GM21825 (cell line): ENCODE measurements around the gene SH2B3.
A peak's percentile ranks its signal among the peaks of the same experiment; 100 is the strongest.
"Not testable (repeated sequence)": the region's sequence is repeated elsewhere in the genome, so short reads cannot be mapped to it uniquely, and the experiment has no call there.

Experiments
- ATAC-seq: cut with Tn5 transposase; IDR thresholded peaks from one replicate; pipeline ENCODE4 v1.9.1; 2021; ENCODE audit warnings: mild to moderate bottlenecking, moderate library complexity; ENCODE audit not compliant: unreplicated experiment

SH2B3 gene

DNA sequence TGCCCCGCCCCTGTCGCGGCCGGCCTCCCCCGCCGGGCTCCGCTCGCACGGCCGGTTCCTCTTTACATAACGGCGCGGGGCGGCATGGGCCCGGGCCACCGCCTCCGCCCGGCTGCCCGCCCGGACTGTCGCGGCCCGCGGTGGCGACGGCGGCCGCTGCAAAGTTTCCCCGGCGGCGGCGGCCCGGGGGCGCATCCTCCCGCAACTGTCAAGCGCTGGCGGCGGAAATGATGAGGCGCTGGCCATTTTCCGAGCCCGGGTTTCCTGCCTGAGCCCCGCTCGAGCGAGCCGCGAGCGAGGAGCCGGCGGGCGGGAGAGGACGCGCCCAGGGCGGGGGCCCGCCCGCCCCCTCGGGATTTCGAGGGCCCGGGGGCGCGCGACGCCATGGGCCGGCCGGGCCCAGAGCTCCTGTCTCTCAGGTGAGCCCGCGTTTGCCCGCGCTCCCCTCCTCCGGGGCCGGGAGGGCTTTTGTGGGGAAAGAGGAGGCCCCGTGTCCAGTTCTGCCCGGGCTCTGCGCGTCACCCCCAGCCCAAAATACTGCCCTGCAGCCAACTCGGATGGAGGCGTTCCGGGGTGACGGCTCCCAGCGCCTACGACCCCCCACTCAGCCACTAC is at the start of gene SH2B3:
Gene SH2B3, plus strand, starts transcription at position 65 of the 615 bp plus-strand sequence. CDS start 12,223 bp downstream, outside the sequence.
- peak; percentile 0 for ATAC-seq

DNA sequence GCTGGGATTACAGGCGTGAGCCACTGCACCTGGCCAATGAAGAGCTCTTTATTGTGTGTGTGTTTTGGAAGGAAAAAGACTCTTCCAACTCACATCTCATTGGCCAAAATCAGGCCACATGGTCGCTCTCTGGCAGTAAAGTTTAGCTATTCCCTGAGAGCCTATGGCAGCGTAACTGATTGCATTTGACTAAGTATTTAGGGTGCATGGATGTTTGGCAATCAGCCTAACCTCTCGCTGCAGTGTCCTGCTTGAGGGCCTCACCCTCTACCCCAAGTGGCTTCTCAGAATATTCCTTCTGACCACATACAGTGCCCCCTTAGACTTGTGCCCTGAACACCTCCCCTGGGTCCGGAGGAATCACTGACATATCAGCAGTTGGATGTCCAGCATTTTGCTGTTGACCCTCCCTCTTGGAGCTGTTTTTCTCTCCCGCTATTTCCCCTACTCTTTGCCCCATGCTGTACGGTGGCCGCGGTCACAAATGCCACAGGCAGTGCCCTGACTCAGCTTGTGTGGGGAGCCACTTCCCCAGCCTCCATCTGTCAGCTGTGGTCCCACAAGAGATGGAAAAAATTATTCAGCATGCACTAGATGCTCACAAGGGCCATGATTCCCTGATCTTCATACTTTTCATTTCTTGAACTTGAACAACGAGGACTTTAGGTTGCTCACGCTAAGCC is 46.4 kb upstream of the SH2B3 start:
- ATAC-seq: no peak

DNA sequence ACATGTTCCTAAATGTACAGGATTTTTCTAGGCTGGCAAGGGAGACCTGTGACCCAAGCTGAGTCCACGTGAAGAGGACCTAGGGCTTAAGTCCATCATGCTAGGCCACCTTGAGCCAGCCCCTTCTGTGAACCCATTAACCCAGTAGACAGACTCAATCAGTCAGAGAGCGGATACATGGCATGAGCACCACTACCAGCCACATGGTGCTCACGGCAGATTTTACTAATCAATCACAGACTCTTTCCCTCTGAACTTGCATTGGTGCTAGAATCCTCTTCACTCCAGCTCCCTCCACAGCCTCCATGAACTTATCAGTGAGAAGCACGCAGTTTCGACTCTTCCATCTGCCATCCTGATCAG is 45.8 kb upstream of the SH2B3 start:
- no peak for ATAC-seq

DNA sequence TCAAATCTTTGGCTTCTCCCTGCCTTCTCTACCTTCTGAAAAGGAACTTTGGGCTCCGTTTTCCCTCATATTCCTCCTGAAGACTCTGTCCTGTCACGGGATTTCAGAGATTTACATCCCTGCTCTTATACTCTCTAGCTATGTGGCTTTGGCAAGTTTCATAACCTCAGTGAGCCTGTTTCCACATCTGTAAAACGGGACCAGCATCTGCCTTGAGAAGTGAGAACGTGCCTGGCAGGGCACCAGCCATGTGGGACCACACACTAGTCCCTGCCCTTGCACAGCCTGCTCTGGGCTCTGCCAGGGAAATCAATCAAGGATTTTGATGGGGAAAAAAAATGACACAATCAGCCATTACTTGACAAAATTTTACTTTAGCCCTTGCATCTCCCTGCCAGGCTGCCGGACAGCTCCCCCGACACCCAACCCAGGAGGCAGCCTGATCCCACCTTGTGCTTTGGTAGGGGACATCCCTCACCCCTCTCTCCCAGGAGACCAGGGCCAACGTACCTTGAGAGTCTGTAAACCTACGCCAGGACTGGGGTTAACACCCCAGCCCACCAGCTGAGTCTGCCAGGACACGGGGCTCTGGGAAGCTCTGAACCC is 45.3 kb upstream of the SH2B3 start:
- no peak for ATAC-seq

DNA sequence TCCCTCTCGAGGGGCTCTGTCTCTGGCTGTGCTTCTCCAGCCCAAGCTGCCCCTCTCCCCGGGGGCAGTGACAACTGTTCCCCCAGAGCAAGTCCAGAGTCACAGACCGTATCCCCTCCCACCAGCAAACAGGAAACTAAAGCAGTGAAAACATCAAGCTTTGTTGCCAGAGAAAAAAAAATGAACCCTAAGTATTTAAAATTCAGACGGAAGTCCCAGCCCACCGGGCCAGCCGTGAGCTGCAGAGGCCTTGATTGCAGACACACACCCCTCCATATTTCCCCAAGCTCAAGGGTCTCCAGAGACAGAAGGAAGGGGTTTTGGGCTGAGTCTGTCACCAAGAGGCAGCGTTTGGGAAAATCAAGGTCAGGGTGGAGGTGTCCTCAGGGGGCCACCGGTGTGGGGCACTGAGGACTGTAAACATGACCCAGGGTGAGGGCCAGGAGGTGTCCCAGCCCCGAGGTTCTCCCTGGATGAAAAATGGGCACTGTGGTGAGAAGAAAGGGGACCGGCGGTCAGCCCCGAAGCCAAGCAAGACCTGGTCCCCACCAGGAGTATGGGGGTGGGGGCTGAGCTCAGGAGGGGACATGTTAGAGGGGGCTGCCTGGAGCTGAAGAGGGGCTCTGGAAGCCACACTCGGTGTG is 44.5 kb upstream of the SH2B3 start:
- no peak for ATAC-seq

DNA sequence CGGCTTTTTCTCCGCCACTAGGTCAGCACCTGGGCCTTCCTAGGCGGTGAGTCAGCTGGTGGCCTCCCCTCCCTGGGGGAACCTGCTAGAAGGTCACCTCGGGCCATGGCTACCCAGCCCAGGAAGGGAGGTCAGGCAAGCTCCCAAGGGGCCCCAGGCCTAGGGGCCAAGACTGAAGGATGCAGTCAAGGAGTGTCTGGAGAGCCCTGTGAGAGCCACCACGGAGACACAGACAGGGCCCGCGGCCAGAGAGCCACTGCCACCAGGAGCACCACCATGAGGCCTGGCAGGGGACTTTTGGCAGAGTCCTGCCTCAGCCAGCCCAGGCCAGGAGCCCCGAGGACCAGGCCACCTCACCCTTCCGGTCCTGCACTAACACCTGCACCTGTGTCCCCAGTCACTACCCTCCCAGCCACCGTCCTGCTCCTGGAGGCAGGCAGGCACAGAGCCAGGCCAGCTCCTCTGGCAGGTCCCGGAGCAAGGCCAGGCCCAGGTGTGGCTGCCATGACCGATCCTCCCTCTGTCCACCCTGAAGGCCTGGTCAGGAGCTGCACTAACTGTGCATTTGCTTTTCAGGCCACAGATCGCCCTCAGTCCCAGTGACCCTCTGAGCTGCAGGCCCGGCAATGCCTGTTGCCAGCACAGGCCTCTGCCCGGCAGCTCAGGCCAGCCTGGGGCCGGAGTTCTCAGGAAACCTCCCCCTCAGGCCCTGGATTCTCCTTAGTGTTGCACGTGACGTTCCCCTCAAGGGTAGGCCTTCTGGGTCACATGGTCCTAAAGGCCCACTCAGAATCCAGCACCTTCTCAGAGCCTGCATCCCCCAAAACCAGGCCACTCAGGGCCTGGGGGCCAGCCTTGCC is 43.8 kb upstream of the SH2B3 start:
- ATAC-seq: no peak

DNA sequence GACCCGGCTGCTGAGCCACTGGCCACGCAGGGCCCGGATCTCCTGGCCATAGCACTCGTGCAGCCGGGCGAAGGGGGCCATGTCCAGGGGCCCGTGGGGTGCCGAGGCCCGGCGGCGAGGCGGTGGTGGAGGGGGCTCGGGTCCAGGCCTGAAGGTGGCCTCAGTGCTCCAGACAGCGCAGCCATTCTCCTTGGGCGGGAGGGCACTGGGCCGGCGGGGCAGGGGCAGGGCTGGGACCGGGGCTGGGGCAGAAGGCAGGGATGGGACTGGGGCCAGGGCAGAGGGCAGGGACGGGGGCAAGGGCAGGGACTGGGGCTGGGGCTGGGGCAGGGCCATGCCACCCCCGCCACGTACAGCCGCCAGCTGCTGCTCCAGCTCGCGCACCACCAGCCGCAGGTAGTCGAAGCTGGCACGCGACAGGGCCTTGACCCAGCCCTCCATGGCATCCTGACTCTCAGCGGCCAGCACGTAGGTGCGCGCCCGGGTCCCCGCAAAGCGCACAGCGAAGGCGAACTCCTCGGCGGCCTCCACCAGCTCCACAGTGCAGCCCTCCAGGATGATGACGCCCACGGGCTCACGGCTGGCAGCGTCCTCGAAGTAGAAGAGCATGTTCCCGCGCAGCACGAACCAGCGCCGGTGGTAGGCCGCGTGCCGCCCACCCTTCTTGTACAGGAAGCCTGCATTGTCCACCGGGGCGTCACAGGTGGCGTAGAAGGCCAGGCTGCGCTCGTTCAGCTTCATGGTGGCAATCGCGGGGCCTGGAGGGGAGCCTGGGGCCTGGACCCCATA is 42.8 kb upstream of the SH2B3 start:
- ATAC-seq: no peak

DNA sequence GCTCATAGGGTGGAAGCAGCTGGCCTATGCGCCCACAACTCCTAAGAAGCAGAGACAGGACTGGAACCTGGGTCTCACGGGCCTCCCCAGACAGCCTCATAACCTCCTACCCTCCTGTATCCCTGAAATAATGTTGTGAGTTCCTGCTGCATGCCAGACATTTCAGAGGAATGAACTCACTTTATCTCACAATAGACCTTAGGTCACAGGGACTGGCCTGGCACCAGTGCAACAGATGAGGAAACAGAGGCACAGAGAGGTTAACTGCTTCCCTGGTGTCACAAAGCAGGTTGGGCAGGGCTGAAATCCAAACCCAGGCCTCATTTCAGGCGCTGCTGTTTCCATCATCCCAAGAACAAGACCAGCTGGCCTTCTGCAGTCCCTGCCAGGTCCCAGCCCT is 42.1 kb upstream of the SH2B3 start:
- no peak for ATAC-seq

DNA sequence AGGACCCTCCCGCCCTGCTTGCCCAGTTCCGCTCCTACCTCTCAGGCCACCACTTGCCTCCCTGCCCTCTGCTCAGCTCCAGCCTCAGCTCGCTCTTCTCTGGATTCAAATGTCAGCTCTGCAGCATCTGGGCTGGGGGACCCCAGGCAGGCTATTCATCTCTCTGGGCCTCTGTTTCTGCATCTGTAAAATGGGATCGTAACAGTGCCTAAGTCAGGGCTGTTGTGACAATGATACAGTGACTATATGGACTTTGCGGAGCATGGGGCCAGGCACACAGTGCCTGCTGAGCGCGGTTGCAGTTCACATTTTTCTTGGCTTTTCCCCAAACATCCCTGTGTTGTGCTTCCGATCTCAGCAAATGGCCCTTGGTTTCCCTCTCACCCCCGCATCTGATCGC is 39.6 kb upstream of the SH2B3 start:
- no peak for ATAC-seq

DNA sequence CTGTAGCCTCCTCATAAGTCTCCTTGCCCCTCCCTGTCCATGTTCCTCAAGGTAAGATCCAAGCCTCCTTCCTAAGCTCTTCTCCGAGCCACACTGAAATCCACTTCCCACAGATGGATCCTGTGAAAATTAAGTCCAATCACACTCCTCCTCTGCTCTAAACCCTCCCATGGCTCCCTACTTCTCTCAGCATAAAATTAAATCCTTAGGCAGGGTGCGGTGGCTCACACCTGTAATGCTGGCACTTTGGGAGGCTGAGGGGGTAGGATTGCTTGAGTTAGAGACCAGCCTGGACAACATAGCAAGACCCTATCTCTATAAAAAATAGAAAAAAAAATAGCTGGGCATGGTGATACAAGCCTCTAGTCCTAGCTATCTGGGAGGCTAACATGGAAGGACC is 39.1 kb upstream of the SH2B3 start:
- ATAC-seq: no peak

DNA sequence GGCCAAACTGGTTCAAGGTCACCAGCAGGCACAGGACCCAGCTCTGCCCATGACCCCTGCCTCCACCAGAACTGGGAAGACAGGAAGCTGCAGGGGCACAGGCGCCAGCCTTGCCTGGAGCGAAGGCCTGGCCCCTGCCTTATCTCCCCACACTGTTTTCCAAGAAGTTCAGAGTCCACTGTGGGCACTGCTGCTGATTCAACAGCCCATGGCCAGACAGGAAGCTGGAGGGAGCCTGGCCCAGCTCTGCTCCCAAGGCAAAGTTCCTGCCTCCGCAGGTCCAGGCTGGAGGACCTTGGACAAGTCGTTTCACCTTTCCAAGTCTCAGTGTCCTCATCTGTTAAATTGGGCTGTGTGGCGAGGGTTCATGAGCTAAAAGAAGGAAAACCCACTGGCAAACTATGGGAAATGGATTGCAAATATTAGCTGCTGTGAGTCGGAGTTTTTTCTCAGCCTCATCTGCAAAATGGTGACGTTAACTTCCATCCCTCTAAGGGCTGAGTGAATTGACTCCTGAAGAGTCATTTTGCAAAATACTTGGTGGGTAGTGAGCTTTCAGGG is 38.0 kb upstream of the SH2B3 start:
- ATAC-seq: no peak

DNA sequence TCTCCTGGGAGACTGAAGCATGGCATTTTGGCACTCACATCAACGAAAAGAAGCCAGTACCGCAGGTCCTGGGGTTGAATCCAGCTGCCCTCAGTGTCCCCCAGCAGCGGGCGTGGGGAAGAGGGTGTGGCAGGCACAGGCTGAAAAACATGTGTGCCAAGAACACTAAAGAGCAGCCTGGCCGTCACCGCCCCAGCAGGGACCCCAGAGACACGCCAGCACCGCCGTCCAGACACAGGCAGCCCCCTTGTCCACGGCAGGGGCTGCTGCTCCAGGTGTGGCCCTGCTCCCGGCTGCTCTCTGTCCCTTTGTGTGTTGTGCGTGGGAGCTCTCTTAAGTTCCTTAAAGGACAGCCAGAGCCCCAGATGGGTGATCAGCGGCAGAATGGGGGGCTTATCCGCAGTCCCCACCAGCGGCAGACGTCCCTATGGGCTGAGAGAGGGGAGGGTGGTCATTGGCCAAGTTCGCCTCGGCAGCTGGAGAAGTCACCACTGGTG is 37.4 kb upstream of the SH2B3 start:
- peak; percentile 13 for ATAC-seq

DNA sequence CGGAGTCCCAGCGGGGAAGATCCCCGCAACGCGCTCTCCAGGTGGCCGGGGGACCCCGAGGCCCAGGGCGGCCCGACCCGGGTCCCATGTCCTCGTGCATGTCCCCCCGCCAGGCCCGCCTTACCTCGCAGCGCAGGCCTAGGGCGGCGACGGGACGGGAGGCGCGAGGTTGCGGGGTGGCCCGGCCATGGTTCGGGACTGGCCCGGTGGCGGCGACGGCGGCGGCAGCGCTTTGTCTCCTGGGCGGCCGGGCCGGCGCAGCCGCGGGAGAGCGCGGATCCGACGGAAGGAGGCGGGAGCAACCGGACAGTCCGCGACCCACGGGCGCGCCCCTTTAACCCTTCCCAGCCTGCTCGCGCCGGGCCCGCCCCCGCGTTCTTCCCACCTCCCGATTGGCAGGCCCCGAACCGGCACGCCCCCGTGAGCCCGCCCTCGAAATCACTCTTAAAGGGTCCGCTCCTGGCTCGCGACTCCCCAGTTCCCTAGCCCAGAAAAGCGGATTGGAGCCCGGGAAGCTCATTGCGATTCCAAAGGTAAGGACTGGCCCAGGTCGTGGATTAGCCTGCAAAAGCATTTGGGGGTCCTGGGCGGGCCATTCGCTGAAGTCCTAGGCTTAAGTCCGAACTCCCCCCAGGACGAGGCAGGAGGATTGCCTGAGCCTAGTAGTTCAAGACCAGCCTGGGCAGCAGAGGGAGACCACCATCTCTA is 36.8 kb upstream of the SH2B3 start, which contains the start of gene PHETA1:
Gene PHETA1, minus strand, starts transcription at position 308 of the 708 bp plus-strand sequence. CDS start 5,668 bp downstream, outside the sequence.
- ATAC-seq: peak; percentile 96

DNA sequence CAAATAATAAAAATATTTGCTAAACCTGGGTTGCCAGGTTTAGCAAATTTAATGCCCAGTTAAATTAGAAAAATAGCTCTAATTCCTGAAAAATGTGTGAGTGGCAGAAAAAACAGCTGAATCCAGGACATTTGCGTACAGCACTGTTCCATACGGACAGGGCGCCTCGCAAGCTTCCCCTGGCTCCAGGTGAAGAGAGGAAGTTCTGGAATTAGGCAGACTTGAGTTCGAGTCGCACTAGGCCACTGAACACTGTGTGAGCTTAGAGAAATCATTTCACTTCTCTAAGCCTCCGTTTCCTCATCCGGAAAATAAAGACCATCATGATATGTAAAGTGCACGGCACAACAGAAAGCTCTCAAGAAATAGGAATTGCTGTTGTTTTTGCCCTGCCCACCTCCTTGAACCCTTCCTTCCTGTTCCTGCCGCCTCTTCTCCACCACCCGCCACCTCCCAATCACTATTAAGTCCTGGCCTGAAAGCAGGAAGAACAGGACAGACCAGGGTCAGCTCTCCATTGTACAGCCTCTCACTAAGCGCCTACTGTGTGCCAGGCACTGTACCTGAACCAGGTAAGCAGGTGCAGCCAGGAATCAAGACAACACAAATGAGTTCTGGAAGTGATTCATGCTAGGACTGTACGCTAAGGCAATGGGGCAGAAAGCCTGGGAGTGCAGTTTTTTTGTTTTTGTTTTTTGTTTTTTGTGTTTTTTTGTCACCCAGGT is 36.1 kb upstream of the SH2B3 start:
- ATAC-seq: no peak

DNA sequence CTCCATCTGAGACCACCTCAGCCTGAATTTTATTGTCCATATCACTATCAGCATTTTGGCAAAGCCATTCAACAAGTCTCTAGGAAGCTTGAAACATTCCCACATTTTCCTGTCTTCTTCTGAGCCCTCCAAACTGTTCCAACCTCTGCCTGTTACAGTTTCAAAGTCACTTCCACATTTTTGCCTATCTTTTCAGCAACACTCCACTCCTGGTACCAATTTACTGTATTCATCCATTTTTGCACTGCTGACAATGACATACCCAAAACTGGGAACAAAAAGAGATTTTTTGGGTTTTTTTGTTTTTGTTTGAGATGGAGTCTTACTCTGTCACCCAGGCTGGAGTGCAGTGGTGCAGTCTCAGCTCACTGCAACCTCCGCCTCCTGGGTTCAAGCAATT is 32.5 kb upstream of the SH2B3 start:
- ATAC-seq: not testable (repeated sequence)

DNA sequence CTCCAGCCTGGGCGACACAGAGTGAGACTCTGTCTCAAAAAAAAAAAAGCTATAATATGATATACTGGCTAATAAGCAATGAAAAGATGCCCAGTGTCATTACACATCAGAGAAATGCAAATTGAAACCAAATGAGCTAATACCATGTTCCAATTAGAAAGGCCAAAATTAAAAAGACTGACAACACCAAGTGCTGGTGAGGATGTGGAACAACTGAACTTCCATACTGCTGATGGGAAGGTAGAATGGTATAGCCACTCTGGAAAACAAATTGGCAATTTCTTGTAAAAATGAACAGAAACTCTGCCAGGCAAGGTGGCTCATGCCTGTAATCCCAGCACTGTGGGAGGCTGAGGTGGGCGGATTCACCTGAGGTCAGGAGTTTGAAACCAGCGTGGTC is 28.3 kb upstream of the SH2B3 start:
- ATAC-seq: no peak

DNA sequence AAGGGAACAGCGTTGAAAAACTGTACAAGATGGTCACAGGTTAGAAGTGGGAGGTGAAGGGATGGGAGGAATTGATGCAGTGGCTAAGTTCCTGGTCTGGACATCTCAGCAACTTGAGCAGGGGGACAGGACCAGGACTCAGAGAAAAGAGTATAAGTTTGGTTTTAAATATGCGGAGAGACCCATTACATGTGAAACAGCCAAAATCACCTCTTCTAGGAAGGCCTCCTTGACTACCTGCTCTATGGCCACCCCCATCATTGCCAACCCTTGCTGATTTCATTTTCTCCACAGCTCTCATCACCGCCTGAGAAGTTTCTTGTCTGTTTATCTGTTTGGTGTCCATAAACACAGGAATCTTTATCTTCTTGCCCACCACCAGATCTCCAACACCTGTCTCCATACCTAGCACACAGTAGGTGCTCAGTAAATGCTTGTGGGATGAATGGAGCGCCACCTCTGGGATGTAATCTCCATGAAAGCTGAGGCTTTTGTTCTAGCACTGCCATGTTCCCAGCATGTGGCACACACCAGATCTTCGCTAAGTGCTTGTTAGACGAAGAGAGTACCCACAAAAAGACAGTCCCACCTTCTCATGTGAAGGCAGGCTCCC is 25.7 kb upstream of the SH2B3 start:
- ATAC-seq: no peak

DNA sequence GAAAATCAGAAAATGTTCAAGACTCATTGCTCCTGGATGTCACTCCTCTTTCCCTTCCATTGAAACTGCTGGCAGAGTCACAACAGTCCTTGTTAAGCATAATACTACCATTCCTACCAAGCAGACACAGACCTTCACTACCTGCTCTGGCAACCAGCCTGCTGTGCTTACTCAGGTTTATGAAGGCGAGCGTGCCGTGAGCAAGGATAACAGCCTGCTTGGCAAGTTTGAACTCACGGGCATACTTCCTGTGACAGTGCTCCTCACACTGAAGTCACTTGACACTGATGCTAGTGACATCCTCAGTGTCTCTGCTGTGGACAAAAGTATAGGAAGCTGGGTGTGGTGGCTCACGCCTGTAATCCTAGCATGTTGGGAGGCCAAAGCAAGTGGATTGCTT is 21.1 kb upstream of the SH2B3 start:
- no peak for ATAC-seq
